A549 (cell line): ENCODE measurements around the gene IFIT1. TPM values are rescaled to one million over a fixed set of nuclear protein-coding genes. Genes with fewer than 3 reads are reported as not detected.

ENCODE experiments used
- ATAC-seq, 2 experiments: fragments of 200-7000 bp in 1 of 2; fragments of >200 bp in 1 of 2; cut with Nextera tagmentation in 1 of 2; cut with Tn5 transposase in 1 of 2; 3 replicates each; pipeline versions ENCODE4 v1.8.0 to v1.9.1; 2018 to 2020; ENCODE audit warnings: mild to moderate bottlenecking in 1 of 2, moderate library complexity in 1 of 2
- CTCF ChIA-PET: fragments of 300-600 bp; sonication (Branson Sonifier 250); formaldehyde crosslinking; extraction: SDS; loops from one replicate; lab custom pipeline; 2021; ENCODE audit warnings: antibody characterized with exemption, inconsistent platforms; lab: Yijun Ruan, JAX
- POLR2A ChIA-PET: fragments of 350-600 bp; formaldehyde crosslinking; extraction: SDS; loops from one replicate; lab custom pipeline; 2021; ENCODE audit warnings: antibody characterized with exemption, inconsistent platforms; lab: Yijun Ruan, JAX
- DNase-seq, 2 experiments: peaks; one replicate each; pipeline versions ENCODE4 v3.0.0 to v3.0.0-alpha.2; 2011 to 2016; ENCODE audit warnings: low read depth in 1 of 2, low spot score in 1 of 2
- FAIRE-seq: peaks from 2 replicates; lab custom pipeline; 2011; peaks lifted over from hg19 to GRCh38; lab: Jason Lieb, UNC
- H3K27ac ChIP-seq, 2 experiments: fragments of >200 bp; sonication (Bioruptor Twin); formaldehyde crosslinking; 3 replicates each; pipeline ENCODE4 v1.5.1; 2016 to 2017
- H3K4me1 ChIP-seq: fragments of >200 bp; sonication (Bioruptor Twin); formaldehyde crosslinking; 3 replicates; pipeline ENCODE4 v1.6.1; 2016
- H3K4me2 ChIP-seq: fragments of >200 bp; sonication (Bioruptor Twin); formaldehyde crosslinking; 3 replicates; pipeline ENCODE4 v1.6.1; 2016
- H3K4me3 ChIP-seq: fragments of >200 bp; sonication (Bioruptor Twin); formaldehyde crosslinking; 3 replicates; pipeline ENCODE4 v1.5.1; 2016
- H3K9me3 ChIP-seq: fragments of >200 bp; sonication (Bioruptor Twin); formaldehyde crosslinking; 3 replicates; pipeline ENCODE4 v1.6.1; 2016
- CHD4 ChIP-seq: fragments of 200-600 bp; sonication (generic); IDR thresholded peaks from 2 replicates; pipeline ENCODE4 v1.6.1; 2016; ENCODE audit warnings: antibody characterized with exemption, mild to moderate bottlenecking, borderline replicate concordance
- EHF ChIP-seq: fragments of 250-450 bp; sonication (Bioruptor Pico); IDR thresholded peaks from 2 replicates; pipeline ENCODE4 v1.5.0; 2020; ENCODE audit warnings: mild to moderate bottlenecking
- EHMT2 ChIP-seq: fragments of 200-600 bp; sonication (generic); IDR thresholded peaks from 2 replicates; pipeline ENCODE4 v1.6.1; 2016; ENCODE audit warnings: antibody characterized with exemption, low read depth, mild to moderate bottlenecking, moderate library complexity
- JUN ChIP-seq, 2 experiments: fragments of >200 bp; sonication (Bioruptor Twin); formaldehyde crosslinking; IDR thresholded peaks; 2 replicates in 1 of 2; 3 replicates in 1 of 2; pipeline ENCODE4 v1.6.1; 2016 to 2017
- NFE2L2 ChIP-seq: fragments of 150-350 bp; conservative IDR thresholded peaks from 2 replicates; pipeline ENCODE4 v1.6.1; 2014; ENCODE audit warnings: low read length
- RARB ChIP-seq: fragments of 250-450 bp; sonication (Bioruptor Pico); IDR thresholded peaks from 2 replicates; pipeline ENCODE4 v1.8.0; 2021; ENCODE audit warnings: mild to moderate bottlenecking, moderate library complexity
- RCOR1 ChIP-seq: fragments of 150-350 bp; IDR thresholded peaks from 2 replicates; pipeline ENCODE4 v1.6.1; 2014; ENCODE audit warnings: antibody characterized with exemption, low read length, low read depth
- RFX5 ChIP-seq: fragments of 450-650 bp; IDR thresholded peaks from 2 replicates; pipeline ENCODE4 v1.7.1; 2014; ENCODE audit warnings: antibody characterized with exemption, mild to moderate bottlenecking, moderate library complexity
- SREBF2 ChIP-seq: fragments of 450-650 bp; IDR thresholded peaks from 2 replicates; pipeline ENCODE4 v1.6.1; 2014; ENCODE audit warnings: mild to moderate bottlenecking, moderate library complexity
- TFCP2L1 ChIP-seq: fragments of 250-450 bp; sonication (Bioruptor Pico); IDR thresholded peaks from 2 replicates; pipeline ENCODE4 v1.5.0; 2021; ENCODE audit warnings: mild to moderate bottlenecking
- TP53 ChIP-seq: fragments of 250-450 bp; sonication (Bioruptor Pico); IDR thresholded peaks from 2 replicates; pipeline ENCODE4 v1.5.0; 2021; ENCODE audit warnings: mild to moderate bottlenecking, moderate library complexity
- WGBS: methylation state at CpG from one replicate; pipeline ENCODE4 v1.1.6; 2017; ENCODE audit errors: missing lambda C conversion rate; 5-methylcytosine and 5-hydroxymethylcytosine counted together
- polyA plus RNA-seq, 4 experiments: library from polyadenylated mRNA; depleted of rRNA in 3 of 4; stranded (reverse); fragments of >200 nt; fragmentation: RNase III in 1 of 4; extraction: RNeasy Plus Mini Kit Qiagen cat#74134 plus additional on column Dnase treatment in 1 of 4; gene quantifications; 2 replicates in 3 of 4; 3 replicates in 1 of 4; pipeline ENCODE4 v1.2.3, GENCODE V29; 2011 to 2017
- TF ChIP-seq, protein P1 (sequence below): fragments of 450-650 bp; IDR thresholded peaks from 2 replicates; pipeline ENCODE4 v1.6.1; 2014; ENCODE audit warnings: antibody characterized with exemption
- TF ChIP-seq, protein P2 (sequence below): fragments of 250-450 bp; sonication (Bioruptor Pico); IDR thresholded peaks from 2 replicates; pipeline ENCODE4 v1.5.0; 2020; ENCODE audit warnings: low read depth, mild to moderate bottlenecking, moderate library complexity
- TF ChIP-seq, protein P3 (sequence below): IDR thresholded peaks from 2 replicates; pipeline ENCODE4 v1.6.1; 2012
- TF ChIP-seq, protein P4 (sequence below): fragments of 200-600 bp; sonication (generic); IDR thresholded peaks from 2 replicates; pipeline ENCODE4 v1.6.1; 2016; ENCODE audit warnings: antibody characterized with exemption, mild to moderate bottlenecking, moderate library complexity
- TF ChIP-seq, protein P5 (sequence below): fragments of >200 bp; sonication (Bioruptor Twin); formaldehyde crosslinking; IDR thresholded peaks from 2 replicates; pipeline ENCODE4 v1.6.1; 2016
- TF ChIP-seq, protein P6 (sequence below): fragments of 150-350 bp; IDR thresholded peaks from 2 replicates; pipeline ENCODE4 v1.6.1; 2014; ENCODE audit warnings: low read depth, mild to moderate bottlenecking, low read length

IFIT1 gene
- polyA plus RNA-seq, 2 of the 4 experiments (the other 2 are of a cell fraction): 2.5 to 2.8 TPM

DNA sequence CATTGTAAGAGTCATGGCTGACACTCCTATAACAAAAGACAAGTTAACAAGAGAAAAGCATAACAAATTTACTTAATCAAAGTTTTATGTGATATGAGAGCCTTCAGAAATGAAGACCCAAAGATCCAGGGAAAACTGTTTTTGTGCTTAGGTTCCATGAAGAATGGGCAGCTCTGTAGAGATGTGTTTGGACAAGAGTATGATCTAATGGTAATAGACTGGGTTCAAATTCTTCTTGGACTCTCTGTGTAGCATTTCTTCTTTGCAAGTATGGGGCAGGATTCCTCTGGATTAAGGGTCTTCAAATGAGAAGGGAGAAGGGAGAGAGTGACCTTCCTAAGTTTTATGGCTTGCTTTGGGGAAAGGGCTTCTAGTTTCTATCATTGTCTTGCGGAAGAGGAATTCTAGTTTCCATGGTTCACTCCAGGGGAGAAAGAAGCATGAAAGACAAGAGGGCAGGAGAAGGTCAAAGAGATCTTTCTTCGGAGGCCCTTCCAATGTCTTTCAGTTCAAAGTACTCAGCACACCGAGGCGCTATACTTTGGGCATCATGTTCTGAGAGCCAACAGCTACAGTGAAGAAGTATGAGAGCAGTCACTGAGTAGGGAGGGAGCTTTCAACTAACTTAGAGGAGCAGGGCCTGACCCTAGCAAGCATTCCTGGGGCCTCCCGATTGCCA, 49.2 kb upstream of the IFIT1 start (continued):
- TF ChIP-seq, protein P1, sequence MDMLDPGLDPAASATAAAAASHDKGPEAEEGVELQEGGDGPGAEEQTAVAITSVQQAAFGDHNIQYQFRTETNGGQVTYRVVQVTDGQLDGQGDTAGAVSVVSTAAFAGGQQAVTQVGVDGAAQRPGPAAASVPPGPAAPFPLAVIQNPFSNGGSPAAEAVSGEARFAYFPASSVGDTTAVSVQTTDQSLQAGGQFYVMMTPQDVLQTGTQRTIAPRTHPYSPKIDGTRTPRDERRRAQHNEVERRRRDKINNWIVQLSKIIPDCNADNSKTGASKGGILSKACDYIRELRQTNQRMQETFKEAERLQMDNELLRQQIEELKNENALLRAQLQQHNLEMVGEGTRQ: no peak
- TF ChIP-seq, protein P2, sequence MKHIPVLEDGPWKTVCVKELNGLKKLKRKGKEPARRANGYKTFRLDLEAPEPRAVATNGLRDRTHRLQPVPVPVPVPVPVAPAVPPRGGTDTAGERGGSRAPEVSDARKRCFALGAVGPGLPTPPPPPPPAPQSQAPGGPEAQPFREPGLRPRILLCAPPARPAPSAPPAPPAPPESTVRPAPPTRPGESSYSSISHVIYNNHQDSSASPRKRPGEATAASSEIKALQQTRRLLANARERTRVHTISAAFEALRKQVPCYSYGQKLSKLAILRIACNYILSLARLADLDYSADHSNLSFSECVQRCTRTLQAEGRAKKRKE (CRISPR knock-in tag): no peak
- TF ChIP-seq, protein P3, sequence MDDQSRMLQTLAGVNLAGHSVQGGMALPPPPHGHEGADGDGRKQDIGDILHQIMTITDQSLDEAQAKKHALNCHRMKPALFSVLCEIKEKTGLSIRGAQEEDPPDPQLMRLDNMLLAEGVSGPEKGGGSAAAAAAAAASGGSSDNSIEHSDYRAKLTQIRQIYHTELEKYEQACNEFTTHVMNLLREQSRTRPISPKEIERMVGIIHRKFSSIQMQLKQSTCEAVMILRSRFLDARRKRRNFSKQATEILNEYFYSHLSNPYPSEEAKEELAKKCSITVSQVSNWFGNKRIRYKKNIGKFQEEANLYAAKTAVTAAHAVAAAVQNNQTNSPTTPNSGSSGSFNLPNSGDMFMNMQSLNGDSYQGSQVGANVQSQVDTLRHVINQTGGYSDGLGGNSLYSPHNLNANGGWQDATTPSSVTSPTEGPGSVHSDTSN: no peak
- TF ChIP-seq NFE2L2 (no peak), TFCP2L1 (no peak), TP53 (CRISPR knock-in tag) (no peak)

DNA sequence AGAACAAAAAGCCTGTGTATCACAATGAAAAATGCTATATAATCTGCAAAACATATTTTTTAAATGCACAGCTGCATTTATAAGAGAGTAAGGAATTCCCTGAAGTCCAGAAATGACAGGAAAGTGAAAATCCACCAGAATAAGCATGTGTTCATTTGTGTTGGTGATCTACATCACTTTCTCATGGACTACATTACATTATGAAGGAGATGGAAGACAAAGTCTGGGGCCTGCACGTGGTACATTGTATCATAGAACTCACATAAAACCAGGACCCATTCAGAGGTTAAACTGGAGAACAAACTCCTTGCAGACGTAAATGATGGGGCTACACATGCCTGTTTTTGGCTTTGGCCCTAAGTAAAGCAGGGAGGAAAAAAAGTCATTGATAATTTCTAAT, 48.3 kb upstream of the IFIT1 start:
- ChIA-PET POLR2A (no interaction called here), CTCF (interaction anchor here (1.0 kb wide), 1 partner anchor 25 kb away, joined by 3 read pairs; no protein-coding TSS in a partner anchor)
- peaks cover 28% of the 10 kb centered on the region for H3K4me1 ChIP-seq
- no peaks in the 10 kb centered on the region for H3K9me3 ChIP-seq
- H3K4me3 ChIP-seq: no peak overlapping the region
- TF ChIP-seq CHD4 (no peak), EHMT2 (no peak), RFX5 (no peak), EHF (no peak), TFCP2L1 (no peak), JUN (IDR thresholded peaks at IDR 0.05) (no peak), RARB (CRISPR knock-in tag) (no peak), RCOR1 (no peak), SREBF2 (no peak), TP53 (CRISPR knock-in tag) (no peak)
- TF ChIP-seq, protein P4, sequence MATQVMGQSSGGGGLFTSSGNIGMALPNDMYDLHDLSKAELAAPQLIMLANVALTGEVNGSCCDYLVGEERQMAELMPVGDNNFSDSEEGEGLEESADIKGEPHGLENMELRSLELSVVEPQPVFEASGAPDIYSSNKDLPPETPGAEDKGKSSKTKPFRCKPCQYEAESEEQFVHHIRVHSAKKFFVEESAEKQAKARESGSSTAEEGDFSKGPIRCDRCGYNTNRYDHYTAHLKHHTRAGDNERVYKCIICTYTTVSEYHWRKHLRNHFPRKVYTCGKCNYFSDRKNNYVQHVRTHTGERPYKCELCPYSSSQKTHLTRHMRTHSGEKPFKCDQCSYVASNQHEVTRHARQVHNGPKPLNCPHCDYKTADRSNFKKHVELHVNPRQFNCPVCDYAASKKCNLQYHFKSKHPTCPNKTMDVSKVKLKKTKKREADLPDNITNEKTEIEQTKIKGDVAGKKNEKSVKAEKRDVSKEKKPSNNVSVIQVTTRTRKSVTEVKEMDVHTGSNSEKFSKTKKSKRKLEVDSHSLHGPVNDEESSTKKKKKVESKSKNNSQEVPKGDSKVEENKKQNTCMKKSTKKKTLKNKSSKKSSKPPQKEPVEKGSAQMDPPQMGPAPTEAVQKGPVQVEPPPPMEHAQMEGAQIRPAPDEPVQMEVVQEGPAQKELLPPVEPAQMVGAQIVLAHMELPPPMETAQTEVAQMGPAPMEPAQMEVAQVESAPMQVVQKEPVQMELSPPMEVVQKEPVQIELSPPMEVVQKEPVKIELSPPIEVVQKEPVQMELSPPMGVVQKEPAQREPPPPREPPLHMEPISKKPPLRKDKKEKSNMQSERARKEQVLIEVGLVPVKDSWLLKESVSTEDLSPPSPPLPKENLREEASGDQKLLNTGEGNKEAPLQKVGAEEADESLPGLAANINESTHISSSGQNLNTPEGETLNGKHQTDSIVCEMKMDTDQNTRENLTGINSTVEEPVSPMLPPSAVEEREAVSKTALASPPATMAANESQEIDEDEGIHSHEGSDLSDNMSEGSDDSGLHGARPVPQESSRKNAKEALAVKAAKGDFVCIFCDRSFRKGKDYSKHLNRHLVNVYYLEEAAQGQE: no peak
- TF ChIP-seq, protein P1: no peak
- TF ChIP-seq, protein P5, sequence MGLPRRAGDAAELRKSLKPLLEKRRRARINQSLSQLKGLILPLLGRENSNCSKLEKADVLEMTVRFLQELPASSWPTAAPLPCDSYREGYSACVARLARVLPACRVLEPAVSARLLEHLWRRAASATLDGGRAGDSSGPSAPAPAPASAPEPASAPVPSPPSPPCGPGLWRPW: no peak
- TF ChIP-seq, protein P6, sequence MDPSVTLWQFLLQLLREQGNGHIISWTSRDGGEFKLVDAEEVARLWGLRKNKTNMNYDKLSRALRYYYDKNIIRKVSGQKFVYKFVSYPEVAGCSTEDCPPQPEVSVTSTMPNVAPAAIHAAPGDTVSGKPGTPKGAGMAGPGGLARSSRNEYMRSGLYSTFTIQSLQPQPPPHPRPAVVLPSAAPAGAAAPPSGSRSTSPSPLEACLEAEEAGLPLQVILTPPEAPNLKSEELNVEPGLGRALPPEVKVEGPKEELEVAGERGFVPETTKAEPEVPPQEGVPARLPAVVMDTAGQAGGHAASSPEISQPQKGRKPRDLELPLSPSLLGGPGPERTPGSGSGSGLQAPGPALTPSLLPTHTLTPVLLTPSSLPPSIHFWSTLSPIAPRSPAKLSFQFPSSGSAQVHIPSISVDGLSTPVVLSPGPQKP: no peak
- no peak overlapping the region for H3K27ac ChIP-seq
- ATAC-seq (no peak), DNase-seq (no peak), FAIRE-seq (no peak)
- no peak overlapping the region for H3K4me2 ChIP-seq
- WGBS: 75% methylated on average over 2 of the region's 2 CpGs
